Keratinocyte (primary cell): Measurements from ENCODE around the gene GEN1. TPM values are rescaled to one million over a fixed set of nuclear protein-coding genes. Genes with fewer than 3 reads are reported as not detected.

Experiments
- DNase-seq: peaks from one replicate; pipeline ENCODE4 v3.0.0-alpha.2; 2011; ENCODE audit warnings: low read depth, missing footprints, low spot score
- FAIRE-seq: peaks from 2 replicates; lab custom pipeline; 2011; peaks lifted over from hg19 to GRCh38; lab: Jason Lieb, UNC
- H2AFZ ChIP-seq: 2 replicates; pipeline ENCODE4 v1.6.0; 2012; ENCODE audit warnings: low read length, control low read depth, inconsistent platforms; ENCODE audit not compliant: control insufficient read depth
- H3K27ac ChIP-seq: 2 replicates; pipeline ENCODE4 v1.5.1; 2011; ENCODE audit warnings: low read length; ENCODE audit not compliant: control insufficient read depth, insufficient read depth
- H3K27me3 ChIP-seq: 3 replicates; pipeline ENCODE4 v1.6.0; 2011; ENCODE audit warnings: low read length; ENCODE audit not compliant: control insufficient read depth, insufficient read depth; ENCODE audit errors: extremely low read depth
- H3K36me3 ChIP-seq, 2 experiments: 2 replicates in 1 of 2; 3 replicates in 1 of 2; pipeline ENCODE4 v1.5.1; 2011; ENCODE audit warnings: low read length in 2 of 2, mild to moderate bottlenecking in 1 of 2; ENCODE audit not compliant: control insufficient read depth in 2 of 2, insufficient read depth in 2 of 2; ENCODE audit errors: extremely low read depth in 1 of 2
- H3K4me1 ChIP-seq: 3 replicates; pipeline ENCODE4 v1.5.1; 2011; ENCODE audit warnings: low read length; ENCODE audit not compliant: control insufficient read depth, insufficient read depth; ENCODE audit errors: extremely low read depth
- H3K4me2 ChIP-seq: 3 replicates; pipeline ENCODE4 v1.6.0; 2011; ENCODE audit warnings: low read depth, low read length; ENCODE audit not compliant: control insufficient read depth, insufficient read depth; ENCODE audit errors: extremely low read depth
- H3K4me3 ChIP-seq, 3 experiments: fragments of 200-600 bp in 1 of 3; sonication (generic) in 1 of 3; 2 replicates in 2 of 3; 3 replicates in 1 of 3; pipeline ENCODE4 v1.5.1; 2011 to 2016; ENCODE audit warnings: low read length in 3 of 3, mild to moderate bottlenecking in 3 of 3, control low read depth in 2 of 3, inconsistent platforms in 1 of 3, low read depth in 1 of 3, mixed read lengths in 1 of 3, mixed run types in 1 of 3, moderate library complexity in 1 of 3; ENCODE audit not compliant: control insufficient read depth in 2 of 3, insufficient read depth in 2 of 3; ENCODE audit errors: extremely low read depth in 1 of 3
- H3K79me2 ChIP-seq: 2 replicates; pipeline ENCODE4 v1.6.0; 2012; ENCODE audit warnings: low read length; ENCODE audit not compliant: control insufficient read depth, insufficient read depth
- H3K9ac ChIP-seq: 3 replicates; pipeline ENCODE4 v1.6.0; 2011; ENCODE audit warnings: low read length; ENCODE audit not compliant: control insufficient read depth, insufficient read depth; ENCODE audit errors: extremely low read depth
- H3K9me1 ChIP-seq: 3 replicates; pipeline ENCODE4 v1.6.0; 2011; ENCODE audit warnings: low read length; ENCODE audit not compliant: control insufficient read depth, insufficient read depth; ENCODE audit errors: extremely low read depth
- H3K9me3 ChIP-seq: 2 replicates; pipeline ENCODE4 v1.5.1; 2012; ENCODE audit warnings: low read depth, low read length; ENCODE audit not compliant: control insufficient read depth
- H4K20me1 ChIP-seq: 3 replicates; pipeline ENCODE4 v1.6.0; 2011; ENCODE audit warnings: low read length; ENCODE audit not compliant: control insufficient read depth, insufficient read depth; ENCODE audit errors: extremely low read depth
- CTCF ChIP-seq, 3 experiments: IDR thresholded peaks in 1 of 3; conservative IDR thresholded peaks in 1 of 3; optimal IDR thresholded peaks in 1 of 3; 2 replicates in 2 of 3; 3 replicates in 1 of 3; pipeline versions ENCODE3 to v1.5.1; 2011; ENCODE audit warnings: low read length in 3 of 3, mild to moderate bottlenecking in 3 of 3, moderate library complexity in 2 of 3, control low read depth in 1 of 3, inconsistent platforms in 1 of 3; ENCODE audit not compliant: insufficient read depth in 2 of 3; ENCODE audit errors: extremely low read depth in 1 of 3
- EZH2 ChIP-seq: IDR thresholded peaks from one replicate; pipeline ENCODE4 v1.6.1; 2012; ENCODE audit warnings: inconsistent platforms, mild to moderate bottlenecking, low read length, moderate library complexity
- dilution Hi-C: fragments of 300-500 bp; cut with MboI; formaldehyde crosslinking; loops from one replicate; pipeline ENCODE4 v1.7.0; 2020; ENCODE audit warnings: low sequenced_read_pairs; ENCODE audit not compliant: extremely low pct_ligation_motif_present
- polyA plus RNA-seq, 5 experiments: library from polyadenylated mRNA; depleted of rRNA in 3 of 5; stranded (reverse) in 3 of 5; stranded (forward) in 1 of 5; unstranded in 1 of 5; fragments of >200 nt; gene quantifications; 1 replicate in 1 of 5; 2 replicates in 3 of 5; 3 replicates in 1 of 5; pipeline versions ENCODE4 v1.2.1 to v1.2.3, GENCODE V29; 2011 to 2012; ENCODE audit warnings: missing spikeins in 2 of 5, low read depth in 1 of 5, low replicate concordance in 1 of 5

Gene GEN1
- polyA plus RNA-seq, 1 donor (not counting 4 experiments of a cell fraction or from before 2014, with no cell fraction given), result 17.2 TPM

- peaks cover 19% of the 10 kb centered on the region for H3K79me2 ChIP-seq
- TF ChIP-seq CTCF (optimal IDR thresholded peaks at IDR 0.05 in 1 of 3, IDR thresholded peaks at IDR 0.05 in 1 of 3, conservative IDR thresholded peaks at IDR 0.05 in 1 of 3; ENCODE audit: extremely low read depth in 1 of 3, insufficient read depth in 2 of 3, low read length in 3 of 3) (no peak), EZH2 (no peak)
- no peaks in the 10 kb centered on the region for H3K9me3 ChIP-seq
- dilution Hi-C loops, result no loop called here
- H3K4me2 ChIP-seq, result no peak overlapping the region
- no peak overlapping the region for H3K27ac ChIP-seq
- H3K4me1 ChIP-seq, result no peaks in the 10 kb centered on the region
- no peak overlapping the region for H3K4me3 ChIP-seq
- FAIRE-seq (no peak), DNase-seq (no peak)
- no peak overlapping the region for H2AFZ ChIP-seq
- no peaks in the 10 kb centered on the region for H3K27me3 ChIP-seq
- peaks cover 2 to 12% of the 10 kb centered on the region in 2 experiments for H3K36me3 ChIP-seq
- no peaks in the 10 kb centered on the region for H4K20me1 ChIP-seq
- H3K9ac ChIP-seq, result no peak overlapping the region
- no peaks in the 10 kb centered on the region for H3K9me1 ChIP-seq
Measured at GRCh38 chr2:17763641-17764333, 9.8 kb downstream of the GEN1 start.

DNA sequence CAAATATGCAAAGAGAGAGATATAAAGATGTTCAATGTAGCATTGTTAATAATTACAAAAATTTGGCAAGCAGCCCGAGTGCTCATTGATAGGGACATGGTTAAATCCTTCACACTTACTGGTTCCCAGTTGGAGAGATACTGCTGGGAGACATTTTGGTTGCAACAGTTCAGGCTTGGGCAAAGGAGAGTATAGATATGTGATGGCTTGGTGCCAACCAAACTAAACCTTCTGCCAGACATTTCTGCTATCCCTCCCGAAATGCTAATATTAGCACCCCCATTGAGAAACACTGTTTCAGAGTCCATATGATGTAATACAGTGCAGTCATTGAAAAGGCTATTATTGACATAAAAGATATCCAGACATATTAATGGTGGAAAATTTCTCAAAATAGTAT is 11.5 kb downstream of the GEN1 start:
- Histone ChIP-seq H4K20me1 (no peaks in the 10 kb centered on the region), H3K36me3 (peaks cover 2 to 12% of the 10 kb centered on the region in 2 experiments), H3K9ac (no peak overlapping the region), H2AFZ (no peak overlapping the region), H3K79me2 (peaks cover 3% of the 10 kb centered on the region), H3K4me1 (no peaks in the 10 kb centered on the region), H3K4me2 (no peak overlapping the region), H3K9me3 (no peaks in the 10 kb centered on the region), H3K27ac (no peak overlapping the region), H3K27me3 (no peaks in the 10 kb centered on the region), H3K9me1 (no peaks in the 10 kb centered on the region), H3K4me3 (no peak overlapping the region)
- FAIRE-seq (no peak), DNase-seq (no peak)
- dilution Hi-C loops, result no loop called here
- TF ChIP-seq CTCF (optimal IDR thresholded peaks at IDR 0.05 in 1 of 3, IDR thresholded peaks at IDR 0.05 in 1 of 3, conservative IDR thresholded peaks at IDR 0.05 in 1 of 3; ENCODE audit: extremely low read depth in 1 of 3, insufficient read depth in 2 of 3, low read length in 3 of 3), result no peak
- no peak for TF ChIP-seq EZH2
